GM12878 (cell line): Measurements from ENCODE around the gene KRTAP22-2. TPM values are rescaled to one million over a fixed set of nuclear protein-coding genes. Genes with fewer than 3 reads are reported as not detected.
A peak's percentile ranks its signal among the peaks of the same experiment; 100 is the strongest.

Source experiments
- ATAC-seq: fragments of 200-7000 bp; cut with Tn5 transposase; 3 replicates; pipeline ENCODE4 v1.9.1; 2020; ENCODE audit warnings: mild to moderate bottlenecking, moderate library complexity
- BruUV-seq: library from RNA; stranded (reverse); fragments of 400-500 nt; replicated peaks from 2 replicates; lab custom pipeline; 2021; lab: Mats Ljungman, UMichigan
- CTCF ChIA-PET: fragments of 300-600 bp; sonication (Branson Sonifier 250); formaldehyde crosslinking; extraction: SDS; loops from one replicate; lab custom pipeline; 2021; ENCODE audit warnings: inconsistent platforms; lab: Yijun Ruan, JAX
- POLR2A ChIA-PET: fragments of 350-600 bp; formaldehyde crosslinking; extraction: SDS; loops from one replicate; lab custom pipeline; 2021; ENCODE audit warnings: inconsistent platforms; lab: Charles Lee
- RAD21 ChIA-PET: fragments of 300-600 bp; sonication (Branson Sonifier 250); formaldehyde crosslinking; loops from one replicate; lab custom pipeline; 2023; ENCODE audit warnings: antibody characterized with exemption; ENCODE audit not compliant: unreplicated experiment; lab: Charles Lee
- SMC1A ChIA-PET: fragments of 300-600 bp; sonication (Branson Sonifier 250); formaldehyde crosslinking; loops from one replicate; lab custom pipeline; 2023; ENCODE audit not compliant: unreplicated experiment, uncharacterized antibody; lab: Charles Lee
- DNase-seq: peaks from one replicate; pipeline ENCODE4 v3.0.0-alpha.2; 2011; ENCODE audit warnings: low read depth, low spot score
- FAIRE-seq: peaks from 3 replicates; lab custom pipeline; 2011; peaks lifted over from hg19 to GRCh38; lab: Jason Lieb, UNC
- H2AFZ ChIP-seq: 2 replicates; pipeline ENCODE4 v1.6.0; 2011; ENCODE audit warnings: low read depth, low read length, control low read depth; ENCODE audit not compliant: control insufficient read depth
- H3K27ac ChIP-seq: 2 replicates; pipeline ENCODE4 v1.5.1; 2011; ENCODE audit warnings: control low read depth; ENCODE audit not compliant: control insufficient read depth, insufficient read depth
- H3K27me3 ChIP-seq, 2 experiments: replicated peaks in 1 of 2; 2 replicates each; pipeline versions ENCODE4 v1.6.0 to v1.6.1; 2011; ENCODE audit warnings: low read length in 1 of 2; ENCODE audit not compliant: control insufficient read depth in 2 of 2, insufficient read depth in 2 of 2
- H3K36me3 ChIP-seq, 2 experiments: 2 replicates each; pipeline ENCODE4 v1.5.1; 2011; ENCODE audit warnings: low read length in 1 of 2; ENCODE audit not compliant: control insufficient read depth in 2 of 2, insufficient read depth in 2 of 2
- H3K4me1 ChIP-seq: 2 replicates; pipeline ENCODE4 v1.6.1; 2011; ENCODE audit warnings: mild to moderate bottlenecking, low read length, moderate library complexity, mixed read lengths; ENCODE audit not compliant: control insufficient read depth, insufficient read depth
- H3K4me2 ChIP-seq: 2 replicates; pipeline ENCODE4 v1.6.0; 2011; ENCODE audit warnings: control low read depth; ENCODE audit not compliant: control insufficient read depth, insufficient read depth
- H3K4me3 ChIP-seq: fragments of 200-600 bp; sonication (generic); 2 replicates; pipeline ENCODE4 v1.5.1; 2016
- H3K79me2 ChIP-seq: 2 replicates; pipeline ENCODE4 v1.6.0; 2011; ENCODE audit warnings: low read length; ENCODE audit not compliant: control insufficient read depth, insufficient read depth
- H3K9ac ChIP-seq: 2 replicates; pipeline ENCODE4 v1.8.0; 2011; ENCODE audit warnings: low read length, control low read depth, mixed read lengths; ENCODE audit not compliant: control insufficient read depth, insufficient read depth
- H3K9me3 ChIP-seq: replicated peaks from 3 replicates; pipeline ENCODE4 v1.5.1; 2011; ENCODE audit warnings: mild to moderate bottlenecking, low read length; ENCODE audit not compliant: control insufficient read depth, insufficient read depth
- H4K20me1 ChIP-seq: 2 replicates; pipeline ENCODE4 v1.6.0; 2011; ENCODE audit not compliant: control insufficient read depth, insufficient read depth
- CBX3 ChIP-seq: fragments of 200-600 bp; sonication (generic); IDR thresholded peaks from 2 replicates; pipeline ENCODE4 v1.6.1; 2016; ENCODE audit warnings: low read depth, borderline replicate concordance
- HSF1 ChIP-seq: fragments of 150-350 bp; IDR thresholded peaks from 2 replicates; pipeline ENCODE4 v1.6.1; 2014; ENCODE audit warnings: mild to moderate bottlenecking, low read depth, low read length
- IRF3 ChIP-seq: fragments of 450-650 bp; IDR thresholded peaks from 2 replicates; pipeline ENCODE4 v1.6.1; 2014; ENCODE audit warnings: mild to moderate bottlenecking
- MTA2 ChIP-seq: fragments of 450-650 bp; IDR thresholded peaks from 2 replicates; pipeline ENCODE4 v1.6.1; 2016; ENCODE audit warnings: low read depth, mild to moderate bottlenecking, moderate library complexity
- MYC ChIP-seq: IDR thresholded peaks from 2 replicates; pipeline ENCODE4 v1.6.1; 2011; ENCODE audit warnings: mild to moderate bottlenecking, low read length, moderate library complexity, inconsistent platforms; ENCODE audit not compliant: insufficient read depth, insufficient replicate concordance, insufficient read length, severe bottlenecking
- NR2F1 ChIP-seq: fragments of 450-650 bp; conservative IDR thresholded peaks from 2 replicates; pipeline ENCODE4 v1.6.1; 2017; ENCODE audit warnings: mild to moderate bottlenecking
- RCOR1 ChIP-seq: conservative IDR thresholded peaks from 2 replicates; pipeline ENCODE4 v1.6.1; 2012; ENCODE audit warnings: low read depth, low read length, improper control_type of control experiment
- RFX5 ChIP-seq: IDR thresholded peaks from 2 replicates; pipeline ENCODE4 v1.6.1; 2011; ENCODE audit warnings: low read depth, low read length, improper control_type of control experiment
- SIN3A ChIP-seq: IDR thresholded peaks from 2 replicates; pipeline ENCODE4 v1.6.1; 2012; ENCODE audit warnings: low read depth, low read length, improper control_type of control experiment
- SUZ12 ChIP-seq: fragments of 200-600 bp; sonication (generic); IDR thresholded peaks from one replicate; pipeline ENCODE4 v1.6.1; 2018; ENCODE audit warnings: antibody characterized with exemption, mild to moderate bottlenecking; ENCODE audit not compliant: unreplicated experiment
- ZNF217 ChIP-seq: fragments of 450-650 bp; IDR thresholded peaks from 2 replicates; pipeline ENCODE4 v1.6.1; 2017; ENCODE audit warnings: antibody characterized with exemption, mild to moderate bottlenecking
- ZNF384 ChIP-seq: IDR thresholded peaks from 2 replicates; pipeline ENCODE4 v1.6.1; 2012; ENCODE audit warnings: low read depth, mild to moderate bottlenecking, low read length, improper control_type of control experiment, borderline replicate concordance
- ZSCAN29 ChIP-seq: fragments of 450-650 bp; IDR thresholded peaks from 2 replicates; pipeline ENCODE4 v1.6.1; 2017; ENCODE audit warnings: mild to moderate bottlenecking, moderate library complexity
- WGBS: methylation state at CpG from one replicate; pipeline ENCODE4 v1.1.6; 2016; ENCODE audit warnings: low lambda C conversion rate; ENCODE audit not compliant: insufficient replicate concordance, insufficient coverage; ENCODE audit errors: missing lambda C conversion rate; 5-methylcytosine and 5-hydroxymethylcytosine counted together
- in situ Hi-C: fragments of 300-500 bp; cut with MboI; formaldehyde crosslinking; loops from 9 replicates; pipeline ENCODE4 v1.14.3; 2018; ENCODE audit warnings: mixed read lengths
- intact Hi-C: fragments of 100-400 bp; cut with micrococcal nuclease; formaldehyde crosslinking; loops from one replicate; pipeline ENCODE4 v1.14.2; 2022; ENCODE audit not compliant: unreplicated experiment
- polyA plus RNA-seq, 11 experiments: library from polyadenylated mRNA; depleted of rRNA in 4 of 11; unstranded in 6 of 11; stranded (reverse) in 5 of 11; fragments of >200 nt; fragmentation: Nextera tagmentation in 4 of 11; fragmentation: Illumina TruSeq in 1 of 11; extraction: Ambion mirVana in 4 of 11; extraction: Trizol in 1 of 11; gene quantifications; 1 replicate in 1 of 11; 2 replicates in 10 of 11; pipeline versions ENCODE4 v1.2.1 to v1.2.3, GENCODE V29; 2011 to 2016; ENCODE audit warnings: inconsistent platforms in 2 of 11, missing spikeins in 2 of 11, low read depth in 1 of 11
- total RNA-seq, 4 experiments: library from RNA; depleted of rRNA in 3 of 4; stranded (reverse); fragments of >200 nt in 3 of 4; fragmentation: Illumina TruSeq in 1 of 4; extraction: Trizol in 1 of 4; gene quantifications; 2 replicates each; pipeline versions ENCODE4 v1.2.1 to v1.2.3, GENCODE V29; 2013 to 2021

KRTAP22-2 gene
- total and polyA plus RNA-seq, 10 of the 15 experiments (the other 5 are each of a cell fraction or from before 2014, with no cell fraction given): not detected

- no peak for DNase-seq
- Histone ChIP-seq H3K79me2 (no peaks in the 10 kb centered on the region), H4K20me1 (no peaks in the 10 kb centered on the region), H3K4me2 (no peak overlapping the region), H3K4me3 (no peak overlapping the region), H2AFZ (no peak overlapping the region), H3K27me3 (no peaks in the 10 kb centered on the region), H3K36me3 (no peaks in the 10 kb centered on the region), H3K9ac (no peak overlapping the region), H3K27ac (no peak overlapping the region), H3K4me1 (no peaks in the 10 kb centered on the region), H3K9me3 (no peaks in the 10 kb centered on the region)
- TF ChIP-seq MTA2 (peak; percentile 79), MYC (no peak), NR2F1 (peak; percentile 83), ZSCAN29 (no peak)
- intact Hi-C loops: no loop called here
- ChIA-PET SMC1A (no interaction called here), CTCF (interaction anchor here (0.7 kb wide), 1 partner anchor 11 kb away, joined by 3 read pairs; no protein-coding TSS in a partner anchor), POLR2A (no interaction called here), RAD21 (no interaction called here)
- in situ Hi-C loops: no loop called here
- WGBS: 0% methylated on average over 1 of the region's 1 CpG
- no peak for FAIRE-seq
- no peak for ATAC-seq
- no TSS peak for BruUV-seq
Measured at GRCh38 chr21:30582870-30583269, 7.3 kb downstream of the KRTAP22-2 start.

GRCh38 chr21:30580132-30580531 is 10.1 kb downstream of the KRTAP22-2 start:
- no peak for ATAC-seq
- no peak overlapping the region for H3K9ac ChIP-seq
- no peaks in the 10 kb centered on the region for H3K36me3 ChIP-seq
- no peak overlapping the region for H3K4me2 ChIP-seq
- intact Hi-C loops (no loop called here), in situ Hi-C loops (no loop called here)
- ChIA-PET SMC1A (no interaction called here), RAD21 (no interaction called here), CTCF (no interaction called here), POLR2A (no interaction called here)
- no peak overlapping the region for H3K27ac ChIP-seq
- FAIRE-seq: no peak
- 12% methylated on average over 3 of the region's 3 CpGs for WGBS
- H2AFZ ChIP-seq: no peak overlapping the region
- H3K4me3 ChIP-seq: no peak overlapping the region
- no peaks in the 10 kb centered on the region for H3K27me3 ChIP-seq
- BruUV-seq: no TSS peak
- H3K9me3 ChIP-seq: no peaks in the 10 kb centered on the region
- DNase-seq: no peak
- H3K79me2 ChIP-seq: no peaks in the 10 kb centered on the region
- no peaks in the 10 kb centered on the region for H3K4me1 ChIP-seq
- H4K20me1 ChIP-seq: no peaks in the 10 kb centered on the region
- TF ChIP-seq ZNF217 (no peak), RCOR1 (no peak), IRF3 (no peak), RFX5 (no peak), HSF1 (no peak), ZNF384 (no peak), SIN3A (no peak), SUZ12 (no peak), CBX3 (no peak)
